Left ventricle myocardium inferior (tissue), 1 donor: ENCODE results near the gene F5. TPM values are rescaled to one million over a fixed set of nuclear protein-coding genes. Genes with fewer than 3 reads are reported as not detected.

Source experiments
- DNase-seq: peaks from one replicate; pipeline ENCODE4 v3.0.0-alpha.2; 2020
- H3K27ac ChIP-seq: fragments of 200-600 bp; replicated peaks from 2 replicates; pipeline ENCODE4 v1.8.0; 2021
- H3K27me3 ChIP-seq: fragments of 200-600 bp; 2 replicates; pipeline ENCODE4 v1.8.0; 2021; ENCODE audit warnings: low read depth
- H3K36me3 ChIP-seq: fragments of 200-600 bp; 2 replicates; pipeline ENCODE4 v1.8.0; 2021
- H3K4me1 ChIP-seq: fragments of 200-600 bp; 2 replicates; pipeline ENCODE4 v1.8.0; 2021
- H3K4me3 ChIP-seq: fragments of 200-600 bp; 2 replicates; pipeline ENCODE4 v1.8.0; 2021; ENCODE audit warnings: mild to moderate bottlenecking, moderate library complexity
- H3K9me3 ChIP-seq: fragments of 200-600 bp; replicated peaks from 2 replicates; pipeline ENCODE4 v1.8.0; 2021
- intact Hi-C: fragments of 100-400 bp; cut with micrococcal nuclease; formaldehyde crosslinking; loops from one replicate; pipeline ENCODE4 v1.11.0; 2022
- total RNA-seq: library from RNA; stranded (reverse); fragmentation: NEBNext Ultra II Directional; extraction: Animal tissue kit (Norgen Biotek cat#: 25700); gene quantifications from one replicate; pipeline ENCODE4 v1.2.1, GENCODE V29; 2021
- TF ChIP-seq, protein P1 (sequence below): fragments of 200-600 bp; IDR thresholded peaks from 2 replicates; pipeline ENCODE4 v1.8.0; 2021; ENCODE audit warnings: antibody characterized with exemption, mild to moderate bottlenecking, borderline replicate concordance
- donor health status: DM: no; HTN: yes; CAD: no; lungs with severe emphysema.

The F5 gene
- total RNA-seq, 1 donor from 2014 or later, result 14.7 TPM

DNA sequence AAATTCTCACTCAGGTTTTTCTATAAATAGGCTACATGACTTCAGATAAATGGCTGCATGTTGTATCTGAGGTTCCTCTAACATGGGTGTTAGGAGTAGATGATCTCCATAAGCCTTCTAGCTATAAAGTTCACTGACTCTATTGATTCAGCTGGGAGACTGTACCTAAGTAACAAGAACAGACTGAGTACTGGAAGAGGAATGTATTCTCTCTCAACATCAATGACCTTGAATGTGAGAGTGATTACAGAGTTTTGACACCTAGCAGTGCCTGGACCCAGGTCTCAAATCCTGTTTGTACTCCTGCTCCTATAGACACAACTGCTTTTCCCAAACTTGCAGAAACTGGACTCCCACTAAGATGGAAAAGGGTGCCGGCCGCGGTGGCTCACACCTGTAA, 91.9 kb downstream of the F5 start:
- Histone ChIP-seq H3K4me1 (peaks cover 9% of the 10 kb centered on the region), H3K27me3 (peaks cover 5% of the 10 kb centered on the region), H3K4me3 (no peak overlapping the region), H3K27ac (no peak overlapping the region), H3K9me3 (no peaks in the 10 kb centered on the region), H3K36me3 (no peaks in the 10 kb centered on the region)
- no peak for DNase-seq
- intact Hi-C loops, result loop anchor here (10.0 kb wide), 1 partner anchor 60 kb away; no protein-coding TSS in a partner anchor
- TF ChIP-seq, protein P1, sequence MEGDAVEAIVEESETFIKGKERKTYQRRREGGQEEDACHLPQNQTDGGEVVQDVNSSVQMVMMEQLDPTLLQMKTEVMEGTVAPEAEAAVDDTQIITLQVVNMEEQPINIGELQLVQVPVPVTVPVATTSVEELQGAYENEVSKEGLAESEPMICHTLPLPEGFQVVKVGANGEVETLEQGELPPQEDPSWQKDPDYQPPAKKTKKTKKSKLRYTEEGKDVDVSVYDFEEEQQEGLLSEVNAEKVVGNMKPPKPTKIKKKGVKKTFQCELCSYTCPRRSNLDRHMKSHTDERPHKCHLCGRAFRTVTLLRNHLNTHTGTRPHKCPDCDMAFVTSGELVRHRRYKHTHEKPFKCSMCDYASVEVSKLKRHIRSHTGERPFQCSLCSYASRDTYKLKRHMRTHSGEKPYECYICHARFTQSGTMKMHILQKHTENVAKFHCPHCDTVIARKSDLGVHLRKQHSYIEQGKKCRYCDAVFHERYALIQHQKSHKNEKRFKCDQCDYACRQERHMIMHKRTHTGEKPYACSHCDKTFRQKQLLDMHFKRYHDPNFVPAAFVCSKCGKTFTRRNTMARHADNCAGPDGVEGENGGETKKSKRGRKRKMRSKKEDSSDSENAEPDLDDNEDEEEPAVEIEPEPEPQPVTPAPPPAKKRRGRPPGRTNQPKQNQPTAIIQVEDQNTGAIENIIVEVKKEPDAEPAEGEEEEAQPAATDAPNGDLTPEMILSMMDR, result no peak

DNA sequence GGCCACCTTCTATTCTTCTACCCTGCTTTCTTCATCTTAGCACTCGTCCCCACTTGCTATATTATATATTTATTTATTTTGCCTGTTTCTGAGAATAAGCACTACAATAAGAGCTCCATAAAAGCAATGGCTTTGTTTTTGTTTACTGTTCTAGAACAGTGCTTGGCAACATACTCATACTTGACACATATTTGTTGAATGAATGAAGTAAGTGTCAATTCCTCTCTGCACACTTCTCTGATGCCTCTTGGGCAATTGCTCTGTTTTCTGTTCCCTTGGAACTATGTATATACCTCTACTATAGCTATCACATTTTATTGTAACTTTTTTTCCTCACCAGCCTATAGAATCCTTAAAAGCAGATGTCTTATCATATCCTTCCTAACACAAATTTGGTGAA, 93.0 kb downstream of the F5 start:
- H3K9me3 ChIP-seq, result no peaks in the 10 kb centered on the region
- no peaks in the 10 kb centered on the region for H3K36me3 ChIP-seq
- no peak overlapping the region for H3K4me3 ChIP-seq
- H3K27me3 ChIP-seq, result peaks cover 5% of the 10 kb centered on the region
- DNase-seq, result no peak
- peaks cover 16% of the 10 kb centered on the region for H3K4me1 ChIP-seq
- TF ChIP-seq, protein P1, result no peak
- intact Hi-C loops, result loop anchor here (10.0 kb wide), 1 partner anchor 58 kb away; no protein-coding TSS in a partner anchor
- H3K27ac ChIP-seq, result no peak overlapping the region

DNA sequence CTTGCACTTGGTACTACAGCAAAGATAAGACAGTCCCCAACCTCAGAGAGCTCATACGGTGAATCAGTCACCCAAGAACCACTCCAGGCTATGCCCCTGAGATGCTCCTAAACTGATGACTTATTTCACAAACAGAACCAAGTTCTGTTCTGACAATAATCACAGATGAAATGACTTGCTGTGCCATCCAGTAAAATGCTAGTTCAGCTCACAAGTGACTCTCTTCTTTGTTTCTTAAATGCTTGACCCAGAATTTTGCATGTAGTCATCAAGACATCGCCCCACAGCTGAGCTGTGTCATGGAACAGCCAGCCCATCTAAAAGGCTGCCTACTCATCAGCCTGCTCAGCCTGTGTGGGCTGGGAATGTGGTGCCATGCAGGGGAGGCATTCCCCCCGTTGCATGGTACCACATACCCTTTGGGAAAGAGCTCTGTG, 94.4 kb downstream of the F5 start:
- Histone ChIP-seq H3K4me1 (peaks cover 25% of the 10 kb centered on the region), H3K27ac (no peak overlapping the region), H3K4me3 (no peak overlapping the region), H3K27me3 (no peaks in the 10 kb centered on the region), H3K9me3 (no peaks in the 10 kb centered on the region), H3K36me3 (no peaks in the 10 kb centered on the region)
- intact Hi-C loops, result loop anchor here (10.0 kb wide), 1 partner anchor 57 kb away; no protein-coding TSS in a partner anchor
- TF ChIP-seq, protein P1, result no peak
- DNase-seq, result no peak

DNA sequence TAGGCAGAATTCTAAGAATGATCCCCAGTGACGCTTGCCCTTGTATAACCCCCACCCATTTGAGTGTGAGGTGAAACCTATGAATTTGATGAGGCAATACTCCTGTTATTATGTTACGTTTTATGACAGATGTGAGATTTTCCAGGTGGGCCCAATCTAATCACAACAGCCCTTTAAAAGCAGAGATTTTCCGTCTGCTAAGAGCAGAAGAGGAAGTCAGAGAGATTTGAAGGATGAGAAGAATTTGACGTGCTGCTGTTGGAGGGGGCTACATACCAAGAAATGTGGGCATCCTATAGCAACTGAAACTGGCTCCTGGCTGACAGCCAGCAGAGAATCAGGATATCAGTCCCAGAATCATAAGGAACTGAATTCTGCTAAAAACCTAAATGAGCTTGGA, 98.1 kb downstream of the F5 start:
- DNase-seq, result no peak
- no peak overlapping the region for H3K4me3 ChIP-seq
- no peaks in the 10 kb centered on the region for H3K27me3 ChIP-seq
- intact Hi-C loops, result no loop called here
- no peak overlapping the region for H3K27ac ChIP-seq
- H3K36me3 ChIP-seq, result no peaks in the 10 kb centered on the region
- H3K9me3 ChIP-seq, result no peaks in the 10 kb centered on the region
- TF ChIP-seq, protein P1, result no peak
- peaks cover 45% of the 10 kb centered on the region for H3K4me1 ChIP-seq

DNA sequence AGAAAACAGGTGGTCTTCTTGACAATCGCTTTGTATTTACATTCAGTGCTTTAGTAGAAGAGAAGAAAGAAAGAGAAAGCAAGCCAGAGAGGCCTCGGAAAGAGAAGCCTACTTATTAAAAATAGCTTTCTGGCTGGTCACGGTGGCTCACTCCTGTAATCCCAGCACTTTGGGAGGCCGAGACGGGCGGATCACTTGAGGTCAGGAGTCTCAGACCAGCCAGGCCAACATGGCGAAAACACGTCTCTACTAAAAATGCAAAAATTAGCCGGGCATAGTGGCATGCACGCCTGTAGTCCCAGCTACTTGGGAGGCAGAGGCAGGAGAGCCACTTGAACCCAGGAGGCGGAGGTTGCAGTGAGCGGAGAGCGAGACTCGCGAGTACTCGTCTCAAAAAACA, 98.7 kb downstream of the F5 start:
- Histone ChIP-seq H3K27me3 (no peaks in the 10 kb centered on the region), H3K9me3 (no peaks in the 10 kb centered on the region), H3K4me1 (peaks cover 51% of the 10 kb centered on the region), H3K36me3 (no peaks in the 10 kb centered on the region), H3K4me3 (peak overlapping the region; percentile 84), H3K27ac (peak overlapping the region; percentile 97)
- TF ChIP-seq, protein P1, result no peak
- intact Hi-C loops, result no loop called here
- no peak for DNase-seq
